OCI-LY7 (cell line): ENCODE results near the gene ERMAP.

Experiments used
- CTCF ChIP-seq: fragments of 200-600 bp; sonication (generic); conservative IDR thresholded peaks from 2 replicates; pipeline ENCODE4 v1.5.1; 2014; ENCODE audit warnings: mild to moderate bottlenecking, antibody characterized with exemption, low read length, moderate library complexity, mixed read lengths
- EZH2phosphoT487 ChIP-seq: fragments of 200-600 bp; sonication (generic); IDR thresholded peaks from 2 replicates; pipeline ENCODE4 v1.6.1; 2018; ENCODE audit warnings: low read depth, borderline replicate concordance, mild to moderate bottlenecking, mixed run types, antibody characterized with exemption, low read length, moderate library complexity, mixed read lengths

- TF ChIP-seq CTCF: no peak
- no peak for TF ChIP-seq EZH2phosphoT487
Observed at GRCh38 chr1:42776502-42776901, 40.4 kb upstream of the ERMAP start.
